Activated naive CD8-positive, alpha-beta T cell treated with anti-CD3 and anti-CD28 coated beads, Interleukin-2, amount 10 ng/mL, durations not matched to agents 7 days and 5 days (primary cell): ENCODE measurements around the gene EMILIN2. TPM values are rescaled to one million over a fixed set of nuclear protein-coding genes. Genes with fewer than 3 reads are reported as not detected.
"Not testable (repeated sequence)": the region's sequence is repeated elsewhere in the genome, so short reads cannot be mapped to it uniquely, and the experiment has no call there.

Experiments
- ATAC-seq: fragments of 150-1000 bp; cut with Tn5 transposase; one replicate; pipeline ENCODE4 v1.10.0; 2021; ENCODE audit warnings: low read depth, moderate library complexity
- POLR2A ChIA-PET: fragments of 350-600 bp; sonication (Branson Sonifier 250); formaldehyde crosslinking; loops from one replicate; lab custom pipeline; 2021; ENCODE audit warnings: antibody characterized with exemption; lab: Charles Lee
- DNase-seq: peaks from one replicate; pipeline ENCODE4 v3.0.0; 2021
- H3K27ac Mint-ChIP-seq: one replicate; pipeline ENCODE4 v1.8.0; 2022; ENCODE audit warnings: mild to moderate bottlenecking, mixed read lengths
- H3K27me3 Mint-ChIP-seq: one replicate; pipeline ENCODE4 v1.8.0; 2022; ENCODE audit warnings: mild to moderate bottlenecking, moderate library complexity, mixed read lengths
- H3K36me3 Mint-ChIP-seq: one replicate; pipeline ENCODE4 v1.8.0; 2021; ENCODE audit warnings: mild to moderate bottlenecking, mixed read lengths
- H3K4me1 Mint-ChIP-seq: one replicate; pipeline ENCODE4 v1.8.0; 2021; ENCODE audit warnings: mixed read lengths
- H3K4me3 Mint-ChIP-seq: one replicate; pipeline ENCODE4 v1.8.0; 2022; ENCODE audit warnings: mild to moderate bottlenecking, moderate library complexity, mixed read lengths
- H3K9me3 Mint-ChIP-seq: one replicate; pipeline ENCODE4 v1.8.0; 2021; ENCODE audit warnings: mixed read lengths
- total RNA-seq, 2 experiments: library from RNA; stranded (reverse); gene quantifications; one replicate each; pipeline ENCODE4 v1.2.3, GENCODE V29; 2021

Gene EMILIN2
- total RNA-seq, 2 experiments from 2014 or later = 23.3 to 27.7 TPM

DNA sequence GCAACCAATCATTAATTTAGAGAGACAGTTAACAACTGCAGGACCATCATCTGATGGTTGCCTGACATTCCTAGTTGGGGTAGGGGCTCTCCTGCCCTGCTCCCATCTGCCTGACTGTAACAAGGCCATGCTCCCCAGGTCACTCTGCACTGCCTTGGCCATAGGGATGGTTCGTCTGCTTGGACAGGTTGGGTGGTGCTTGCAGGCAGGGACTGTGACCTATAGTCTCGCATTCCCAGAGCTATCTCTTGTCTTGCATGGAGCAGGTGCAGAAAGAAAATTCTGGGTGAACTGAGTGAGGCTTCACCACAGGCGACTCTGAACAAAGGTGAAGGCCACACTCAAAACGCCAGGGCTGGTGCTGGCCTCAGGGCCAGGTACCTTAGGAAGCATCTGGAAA lies 64.7 kb downstream of the EMILIN2 start:
- Mint-ChIP-seq H3K27ac (no peak overlapping the region), H3K27me3 (no peaks in the 10 kb centered on the region), H3K4me3 (no peak overlapping the region), H3K9me3 (no peaks in the 10 kb centered on the region), H3K36me3 (peaks cover 12% of the 10 kb centered on the region), H3K4me1 (peaks cover 24% of the 10 kb centered on the region)
- no peak for DNase-seq
- ATAC-seq = no peak
- POLR2A ChIA-PET = interaction anchor here (0.7 kb wide), 1 partner anchor 124 kb away, joined by 6 read pairs; no protein-coding TSS in a partner anchor

DNA sequence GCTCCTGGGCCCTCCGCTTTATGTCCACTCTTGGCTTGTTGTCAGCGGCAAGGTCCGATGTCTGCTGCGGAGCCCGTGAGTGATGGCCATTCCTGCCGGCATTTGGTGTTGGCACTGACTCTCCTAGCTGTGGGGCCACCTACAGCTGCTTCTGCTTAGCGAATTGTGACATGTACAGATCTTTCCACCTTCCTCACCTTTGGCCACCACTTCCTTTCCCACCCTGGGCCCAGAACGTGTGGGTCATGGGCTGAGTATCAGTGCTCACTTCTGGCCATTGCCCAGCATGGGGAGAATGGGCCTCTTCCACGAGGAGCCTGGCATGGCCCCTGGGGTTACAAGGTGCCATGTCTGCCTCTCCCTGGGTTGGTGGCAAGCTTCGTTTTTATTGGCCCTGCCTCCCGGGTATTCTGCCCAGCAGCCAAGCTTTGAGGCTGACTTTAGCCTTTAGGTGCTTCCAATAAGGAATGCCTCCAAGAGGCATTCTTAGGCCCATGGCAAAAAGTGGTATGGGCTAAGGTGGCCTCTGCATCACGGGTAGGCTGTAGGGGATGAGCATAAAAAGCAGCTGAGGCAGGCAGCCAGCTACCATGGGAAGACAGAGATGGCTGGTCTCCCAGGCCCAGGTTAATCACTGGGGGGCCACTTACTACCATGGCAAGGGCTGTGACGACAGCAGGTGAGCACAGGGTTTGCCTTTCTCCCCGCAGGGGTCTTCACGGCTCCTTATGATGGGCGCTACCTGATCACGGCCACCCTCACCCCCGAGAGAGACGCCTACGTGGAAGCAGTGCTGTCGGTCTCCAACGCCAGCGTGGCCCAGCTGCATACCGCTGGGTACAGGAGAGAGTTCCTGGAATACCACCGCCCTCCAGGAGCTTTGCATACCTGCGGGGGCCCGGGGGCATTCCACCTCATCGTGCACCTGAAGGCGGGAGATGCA lies 65.8 kb downstream of the EMILIN2 start:
- H3K4me3 Mint-ChIP-seq = no peak overlapping the region
- H3K27me3 Mint-ChIP-seq = no peaks in the 10 kb centered on the region
- no peak for DNase-seq
- POLR2A ChIA-PET = interaction anchor here (1.2 kb wide), 1 partner anchor 22 kb away, joined by 3 read pairs; no protein-coding TSS in a partner anchor
- H3K4me1 Mint-ChIP-seq = peaks cover 28% of the 10 kb centered on the region
- ATAC-seq = no peak
- no peaks in the 10 kb centered on the region for H3K9me3 Mint-ChIP-seq
- H3K27ac Mint-ChIP-seq = peak overlapping the region; percentile 34
- H3K36me3 Mint-ChIP-seq = peaks cover 21% of the 10 kb centered on the region

DNA sequence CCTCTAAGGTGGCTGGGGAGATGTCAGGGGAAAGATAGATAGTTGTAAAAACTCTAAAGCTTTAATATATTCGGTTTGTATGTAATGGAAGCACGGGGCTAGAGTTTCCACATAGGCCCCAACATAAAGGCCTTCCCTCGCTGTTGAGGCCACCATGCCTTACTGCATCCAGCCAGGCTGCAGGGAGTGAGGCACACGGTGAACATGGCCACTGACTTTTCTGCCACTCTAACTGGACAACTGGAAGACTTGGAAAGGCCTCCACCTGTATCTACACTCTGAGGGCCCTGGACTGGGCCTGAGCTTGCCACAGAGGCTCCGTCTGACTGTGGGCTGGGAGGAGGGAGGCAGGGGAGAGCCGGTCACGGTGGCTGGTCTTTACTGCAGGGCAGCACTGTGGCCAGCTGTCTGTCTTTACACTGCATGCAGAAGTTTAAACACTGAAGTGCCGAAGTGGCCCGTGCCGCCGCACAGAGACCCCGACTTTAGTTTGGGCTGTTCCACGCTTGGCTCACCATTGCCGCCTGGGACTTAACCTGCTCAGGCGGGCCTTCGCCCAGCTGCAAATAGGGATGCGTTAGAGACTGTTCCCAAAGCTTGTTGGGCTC lies 66.7 kb downstream of the EMILIN2 start:
- H3K9me3 Mint-ChIP-seq = no peaks in the 10 kb centered on the region
- no peak overlapping the region for H3K27ac Mint-ChIP-seq
- POLR2A ChIA-PET = interaction anchor here (0.6 to 1.2 kb wide), 2 partner anchors 23 to 62 kb away, joined by 3 read pairs; no protein-coding TSS in a partner anchor
- ATAC-seq = no peak
- H3K4me1 Mint-ChIP-seq = peaks cover 23% of the 10 kb centered on the region
- DNase-seq = no peak
- no peaks in the 10 kb centered on the region for H3K27me3 Mint-ChIP-seq
- H3K4me3 Mint-ChIP-seq = no peak overlapping the region
- H3K36me3 Mint-ChIP-seq = peaks cover 19% of the 10 kb centered on the region

DNA sequence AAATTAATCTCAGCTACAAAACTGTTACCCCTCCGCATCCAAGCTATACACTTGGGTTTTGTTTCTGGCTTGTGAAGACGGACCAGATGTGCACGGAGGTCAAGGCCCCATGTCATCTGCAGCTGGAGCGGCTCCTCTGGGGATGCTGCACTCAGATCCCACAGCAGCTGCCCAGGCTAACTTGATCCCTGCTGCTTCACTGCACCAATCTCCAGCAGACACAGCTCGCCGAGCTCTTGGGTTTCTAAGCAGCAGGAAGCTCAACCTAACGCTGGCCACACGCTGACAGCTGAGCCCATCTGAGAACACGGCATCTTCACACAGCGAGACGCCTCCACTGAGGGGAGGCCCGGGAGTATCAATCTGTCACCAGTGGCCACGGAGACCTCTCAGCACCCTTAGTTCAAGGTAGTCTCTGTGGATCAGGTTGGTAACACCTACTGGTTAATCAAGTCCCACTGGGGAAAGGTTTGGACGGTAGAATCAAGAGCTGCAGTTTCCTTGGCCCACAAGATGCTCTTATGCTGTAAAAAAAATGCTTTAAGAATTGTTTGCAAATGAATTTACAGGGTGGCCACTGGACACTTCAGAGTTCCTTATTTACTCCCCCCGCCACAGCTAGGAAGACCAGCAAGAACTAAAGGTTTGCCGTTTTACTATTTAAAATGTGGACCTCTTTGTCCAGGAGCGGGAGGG lies 67.5 kb downstream of the EMILIN2 start:
- H3K27ac Mint-ChIP-seq = no peak overlapping the region
- H3K9me3 Mint-ChIP-seq = no peaks in the 10 kb centered on the region
- POLR2A ChIA-PET = interaction anchor here (0.6 to 2.2 kb wide), 2 partner anchors 8 to 63 kb away, joined by 3 to 10 read pairs; no protein-coding TSS in a partner anchor

DNA sequence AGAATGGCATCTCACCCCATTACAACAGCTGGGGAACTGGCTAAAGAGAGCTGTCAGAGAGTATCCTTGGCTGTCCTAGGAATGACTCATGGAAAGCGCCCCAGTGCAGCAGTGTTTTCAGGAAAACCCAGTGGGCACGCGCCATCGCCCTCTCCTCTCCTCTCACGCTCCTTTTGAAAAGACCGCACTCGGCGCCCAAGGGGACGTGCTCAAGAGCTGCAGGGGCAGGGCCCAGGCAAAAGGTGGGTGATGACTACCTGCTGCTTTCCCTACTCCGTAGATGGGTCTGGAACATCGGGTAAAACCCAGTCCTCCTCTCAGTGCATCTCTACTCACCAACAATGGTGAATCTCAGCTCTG lies 68.1 kb downstream of the EMILIN2 start:
- H3K4me3 Mint-ChIP-seq = no peak overlapping the region
- ATAC-seq (no peak), DNase-seq (no peak)
- peaks cover 19% of the 10 kb centered on the region for H3K36me3 Mint-ChIP-seq
- no peaks in the 10 kb centered on the region for H3K27me3 Mint-ChIP-seq
- no peak overlapping the region for H3K27ac Mint-ChIP-seq
- POLR2A ChIA-PET = interaction anchor here (1.2 to 2.2 kb wide), 2 partner anchors 8 to 13 kb away, joined by 3 to 10 read pairs; no protein-coding TSS in a partner anchor
- no peaks in the 10 kb centered on the region for H3K9me3 Mint-ChIP-seq
- H3K4me1 Mint-ChIP-seq = peaks cover 21% of the 10 kb centered on the region

More for the DNA sequence above, 67.5 kb downstream of the EMILIN2 start:
- no peak for ATAC-seq
- Mint-ChIP-seq H3K27me3 (no peaks in the 10 kb centered on the region), H3K4me3 (no peak overlapping the region), H3K4me1 (peaks cover 21% of the 10 kb centered on the region), H3K36me3 (peaks cover 19% of the 10 kb centered on the region)
- DNase-seq = no peak

DNA sequence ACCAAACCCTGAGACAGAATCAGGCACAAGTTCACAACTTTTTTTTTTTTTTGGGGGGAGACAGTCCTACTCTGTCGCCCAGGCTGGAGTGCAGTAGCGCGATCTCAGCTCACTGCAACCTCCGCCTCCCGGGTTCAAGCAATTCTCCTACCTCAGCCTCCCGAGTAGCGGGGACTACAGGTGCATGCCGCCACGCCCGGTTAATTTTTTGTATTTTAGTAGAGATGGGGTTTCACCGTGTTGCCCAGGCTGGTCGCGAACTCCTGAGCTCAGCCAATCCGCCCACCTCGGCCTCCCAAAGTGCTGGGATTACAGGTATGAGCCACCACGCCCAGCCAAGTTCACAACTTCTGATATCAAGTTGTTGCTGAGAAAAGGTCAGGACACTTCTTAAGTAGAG lies 68.7 kb downstream of the EMILIN2 start:
- H3K9me3 Mint-ChIP-seq, H3K27me3 Mint-ChIP-seq, ATAC-seq, H3K27ac Mint-ChIP-seq, DNase-seq, H3K4me3 Mint-ChIP-seq: not testable (repeated sequence)
- H3K4me1 Mint-ChIP-seq = peaks cover 21% of the 10 kb centered on the region
- peaks cover 22% of the 10 kb centered on the region for H3K36me3 Mint-ChIP-seq
- POLR2A ChIA-PET = interaction anchor here (1.2 to 2.2 kb wide), 3 partner anchors 9 to 16 kb away, joined by 3 to 10 read pairs (median 4); no protein-coding TSS in a partner anchor

DNA sequence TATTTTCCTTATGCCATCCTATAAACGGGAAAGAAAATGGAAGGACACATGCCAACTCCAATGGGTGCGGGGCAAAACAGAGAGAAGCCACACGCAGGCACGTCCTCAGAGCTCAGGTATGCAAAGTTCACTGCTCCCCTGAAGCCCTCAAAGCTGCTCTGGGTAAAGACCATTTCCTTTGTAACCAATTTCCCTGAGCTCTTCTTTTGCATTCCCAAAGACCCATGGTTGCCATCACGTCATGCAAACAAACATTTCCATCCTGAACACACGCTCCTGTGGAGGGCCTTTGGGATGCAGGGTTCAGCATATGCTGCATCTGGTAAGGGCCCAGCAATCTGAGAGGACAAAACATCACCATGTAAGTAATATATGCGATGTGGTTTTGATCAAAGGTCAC lies 69.4 kb downstream of the EMILIN2 start:
- Mint-ChIP-seq H3K4me1 (peaks cover 21% of the 10 kb centered on the region), H3K9me3 (no peaks in the 10 kb centered on the region), H3K4me3 (no peak overlapping the region), H3K27me3 (no peaks in the 10 kb centered on the region), H3K27ac (peak overlapping the region; percentile 74), H3K36me3 (peaks cover 27% of the 10 kb centered on the region)
- DNase-seq = no peak
- POLR2A ChIA-PET = interaction anchor here (1.2 to 2.2 kb wide), 3 partner anchors 10 to 17 kb away, joined by 3 to 10 read pairs (median 4); no protein-coding TSS in a partner anchor
- no peak for ATAC-seq

DNA sequence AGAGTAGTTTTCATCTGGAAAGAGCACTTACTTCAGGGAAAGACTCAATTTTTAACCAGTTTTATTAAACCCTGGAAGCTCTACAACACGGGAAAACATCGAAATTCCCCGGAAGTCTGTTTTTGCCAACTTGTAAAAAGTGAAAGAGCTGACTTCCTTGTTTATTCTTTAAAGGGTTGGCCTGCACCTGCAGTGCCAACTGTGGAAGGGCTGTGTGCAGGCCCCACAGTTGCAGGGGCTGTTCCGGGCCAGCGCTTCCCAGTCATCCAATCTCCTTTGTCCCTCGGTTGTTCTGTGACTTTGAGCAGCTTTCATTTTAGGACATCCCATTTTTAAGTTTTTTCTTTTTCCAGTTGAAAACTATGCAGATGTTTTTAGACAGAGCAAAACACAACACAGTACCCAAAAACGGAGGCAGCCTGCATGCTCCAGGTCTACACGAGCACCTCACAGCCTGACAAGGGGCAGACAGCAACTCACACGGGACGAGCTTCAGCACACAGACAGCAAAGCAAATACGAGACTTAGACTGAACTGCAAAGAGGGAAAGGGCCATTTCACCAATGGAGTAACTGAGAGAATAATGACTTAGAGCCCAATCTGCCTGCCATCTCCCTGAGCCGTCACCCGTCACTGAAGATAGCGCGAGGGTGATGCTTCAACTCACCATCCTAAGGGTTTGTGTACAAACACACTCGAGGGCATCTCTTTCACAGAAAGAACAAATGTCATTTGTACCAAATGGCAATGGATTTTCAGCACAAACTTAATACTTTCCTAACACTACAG lies 70.6 kb downstream of the EMILIN2 start:
- ATAC-seq (no peak), DNase-seq (no peak)
- peak overlapping the region; percentile 76 for H3K27ac Mint-ChIP-seq
- POLR2A ChIA-PET = interaction anchor here (1.2 kb wide), 1 partner anchor 8 kb away, joined by 3 read pairs; no protein-coding TSS in a partner anchor
- no peak overlapping the region for H3K4me3 Mint-ChIP-seq
- H3K27me3 Mint-ChIP-seq = no peaks in the 10 kb centered on the region
- peaks cover 27% of the 10 kb centered on the region for H3K36me3 Mint-ChIP-seq
- peaks cover 21% of the 10 kb centered on the region for H3K4me1 Mint-ChIP-seq
- H3K9me3 Mint-ChIP-seq = no peaks in the 10 kb centered on the region

DNA sequence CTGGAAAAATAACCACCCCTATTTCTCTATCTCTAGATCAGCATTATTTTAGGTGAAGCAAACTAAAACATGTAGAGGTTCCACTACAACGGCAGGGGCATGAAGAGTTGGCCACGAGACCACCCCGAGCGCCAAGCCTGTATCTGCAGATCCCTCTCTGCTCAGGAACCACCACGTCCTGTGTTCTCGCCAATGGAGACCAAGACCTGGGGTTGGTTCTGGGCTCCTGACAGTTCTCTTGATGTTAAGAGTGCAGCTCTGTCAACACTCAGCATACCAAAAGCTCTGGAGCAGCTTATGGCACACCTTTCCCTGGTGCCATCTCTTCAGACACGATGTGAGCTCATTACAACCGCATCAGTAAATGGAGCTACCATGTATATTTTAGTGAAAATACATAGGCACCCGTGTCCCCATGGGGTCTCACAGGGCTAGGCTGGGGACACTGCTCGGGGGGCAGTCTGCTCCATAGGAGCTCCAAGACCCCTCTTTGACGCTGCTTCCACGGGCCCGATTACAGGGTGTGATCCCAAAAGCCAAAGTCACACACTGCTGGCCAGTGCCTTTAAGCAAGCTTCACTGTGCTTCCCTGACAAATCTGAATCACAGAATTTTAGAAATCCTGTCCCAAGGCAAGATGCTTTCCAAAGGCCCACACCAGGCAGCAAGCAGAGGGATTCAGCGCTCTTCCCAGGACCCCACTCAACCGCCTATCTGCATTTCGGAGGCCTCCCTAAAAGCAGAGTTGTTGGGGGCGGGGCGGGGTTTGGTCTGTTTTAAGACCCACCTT lies 72.2 kb downstream of the EMILIN2 start:
- Mint-ChIP-seq H3K27ac (no peak overlapping the region), H3K36me3 (peaks cover 32% of the 10 kb centered on the region), H3K4me1 (peaks cover 20% of the 10 kb centered on the region), H3K9me3 (no peaks in the 10 kb centered on the region), H3K27me3 (no peaks in the 10 kb centered on the region), H3K4me3 (no peak overlapping the region)
- no peak for ATAC-seq
- POLR2A ChIA-PET = interaction anchor here (1.2 kb wide), 2 partner anchors 10 to 16 kb away, joined by 3 read pairs; no protein-coding TSS in a partner anchor
- DNase-seq = no peak

DNA sequence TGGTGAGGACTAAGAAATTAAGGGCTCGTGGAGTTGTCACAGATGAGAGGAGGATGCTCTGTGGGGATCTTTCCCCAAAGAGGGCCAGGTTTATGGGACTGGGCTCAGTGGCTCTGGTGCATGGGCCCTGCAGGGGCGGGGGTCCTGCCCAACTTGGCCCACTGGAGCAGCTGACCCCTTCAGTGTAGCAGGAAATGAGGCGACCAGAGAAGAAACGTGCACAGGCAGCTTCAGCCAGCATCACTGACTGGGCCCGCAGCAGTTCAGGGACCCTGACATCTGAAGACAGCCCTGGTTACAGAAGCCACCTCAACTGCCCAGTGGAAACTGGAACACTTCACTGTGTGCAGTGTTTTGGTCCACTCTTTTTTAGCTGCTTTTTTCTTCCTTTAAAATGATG lies 72.8 kb downstream of the EMILIN2 start:
- Mint-ChIP-seq H3K27me3 (no peaks in the 10 kb centered on the region), H3K4me3 (no peak overlapping the region), H3K9me3 (no peaks in the 10 kb centered on the region), H3K27ac (no peak overlapping the region), H3K36me3 (peaks cover 38% of the 10 kb centered on the region), H3K4me1 (peaks cover 20% of the 10 kb centered on the region)
- POLR2A ChIA-PET = no interaction called here
- no peak for DNase-seq
- ATAC-seq = no peak

DNA sequence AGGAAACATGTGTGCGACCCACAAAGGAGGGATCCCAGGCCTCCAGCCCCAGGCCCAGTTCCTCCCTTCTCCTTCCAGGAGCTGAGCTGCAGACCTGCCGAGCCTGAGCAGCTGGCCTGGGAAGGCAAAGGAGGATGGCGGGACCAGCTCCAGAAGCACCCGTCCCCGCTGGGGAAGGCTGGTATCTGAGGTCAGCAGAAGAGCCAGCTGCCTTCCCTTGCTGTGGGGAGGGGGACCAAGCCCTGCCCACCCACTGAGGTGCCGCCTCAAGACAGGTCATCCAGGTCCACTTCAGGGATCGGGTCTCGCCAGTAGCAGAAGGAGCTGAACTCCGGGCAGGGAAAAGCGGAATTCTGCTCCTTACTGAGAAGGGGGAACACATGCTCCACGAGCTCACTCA lies 73.2 kb downstream of the EMILIN2 start:
- Mint-ChIP-seq H3K27ac (no peak overlapping the region), H3K27me3 (no peaks in the 10 kb centered on the region), H3K9me3 (no peaks in the 10 kb centered on the region), H3K4me1 (peaks cover 20% of the 10 kb centered on the region), H3K4me3 (no peak overlapping the region), H3K36me3 (peaks cover 40% of the 10 kb centered on the region)
- DNase-seq = no peak
- POLR2A ChIA-PET = no interaction called here
- no peak for ATAC-seq
